PC-9 (cell line): ENCODE results near the gene NFIX. TPM values are rescaled to one million over a fixed set of nuclear protein-coding genes. Genes with fewer than 3 reads are reported as not detected.
A peak's percentile ranks its signal among the peaks of the same experiment; 100 is the strongest.
"Not testable (repeated sequence)": the region's sequence is repeated elsewhere in the genome, so short reads cannot be mapped to it uniquely, and the experiment has no call there.

Source experiments
- BruUV-seq: library from RNA; stranded (reverse); fragments of 400-500 nt; replicated peaks from 2 replicates; lab custom pipeline; 2021; lab: Mats Ljungman, UMichigan
- CTCF ChIA-PET: fragments of 300-600 bp; sonication (Branson Sonifier 250); formaldehyde crosslinking; loops from one replicate; lab custom pipeline; 2022; ENCODE audit warnings: antibody characterized with exemption; lab: Charles Lee
- POLR2A ChIA-PET: fragments of 300-600 bp; sonication (Branson Sonifier 250); formaldehyde crosslinking; loops from one replicate; lab custom pipeline; 2022; ENCODE audit warnings: antibody characterized with exemption; ENCODE audit not compliant: unreplicated experiment; lab: Charles Lee
- DNase-seq, 2 experiments: peaks; one replicate each; pipeline versions ENCODE4 v3.0.0 to v3.0.0-alpha.2; 2015 to 2022; ENCODE audit warnings: mixed read lengths in 1 of 2
- H2AFZ ChIP-seq: fragments of 200-600 bp; sonication (generic); 2 replicates; pipeline ENCODE4 v1.8.1; 2017; ENCODE audit warnings: antibody characterized with exemption
- H3F3A ChIP-seq: fragments of 200-600 bp; sonication (generic); 2 replicates; pipeline ENCODE4 v1.8.1; 2017; ENCODE audit warnings: antibody characterized with exemption, mild to moderate bottlenecking, low read depth; ENCODE audit not compliant: insufficient read depth
- H3K27ac ChIP-seq: fragments of 200-600 bp; sonication (generic); 2 replicates; pipeline ENCODE4 v1.6.1; 2016; ENCODE audit warnings: mixed run types
- H3K27me3 ChIP-seq: fragments of 200-600 bp; sonication (generic); 2 replicates; pipeline ENCODE4 v1.6.1; 2016; ENCODE audit warnings: low read depth, mixed run types; ENCODE audit not compliant: insufficient read depth
- H3K36me3 ChIP-seq: fragments of 200-600 bp; sonication (generic); 2 replicates; pipeline ENCODE4 v1.6.1; 2016; ENCODE audit warnings: low read depth, mixed run types
- H3K4me1 ChIP-seq: fragments of 200-600 bp; sonication (generic); replicated peaks from 2 replicates; pipeline ENCODE4 v1.6.1; 2016; ENCODE audit warnings: mixed run types; ENCODE audit not compliant: insufficient read depth
- H3K4me2 ChIP-seq: fragments of 200-600 bp; sonication (generic); 2 replicates; pipeline ENCODE4 v1.6.1; 2017; ENCODE audit warnings: mixed run types
- H3K4me3 ChIP-seq: fragments of 200-600 bp; sonication (generic); 2 replicates; pipeline ENCODE4 v1.6.1; 2016; ENCODE audit warnings: mixed run types
- H3K79me2 ChIP-seq: fragments of 200-600 bp; sonication (generic); 2 replicates; pipeline ENCODE4 v1.6.1; 2017; ENCODE audit warnings: low read depth, mixed run types
- H3K9me2 ChIP-seq: fragments of 200-600 bp; sonication (generic); 2 replicates; pipeline ENCODE4 v1.8.1; 2017; ENCODE audit warnings: mild to moderate bottlenecking; ENCODE audit not compliant: insufficient read depth
- H3K9me3 ChIP-seq: fragments of 200-600 bp; sonication (generic); 2 replicates; pipeline ENCODE4 v1.8.1; 2016; ENCODE audit warnings: low read depth; ENCODE audit not compliant: insufficient read depth
- H4K20me1 ChIP-seq: fragments of 200-600 bp; sonication (generic); 2 replicates; pipeline ENCODE4 v1.8.1; 2017; ENCODE audit not compliant: insufficient read depth
- EZH2 ChIP-seq: fragments of 200-600 bp; sonication (generic); IDR thresholded peaks from 2 replicates; pipeline ENCODE4 v1.8.0; 2017; ENCODE audit warnings: antibody characterized with exemption, low read depth
- intact Hi-C: fragments of 100-400 bp; cut with micrococcal nuclease; formaldehyde crosslinking; loops from one replicate; pipeline ENCODE4 v1.10.0; 2022; ENCODE audit not compliant: unreplicated experiment
- total RNA-seq: library from RNA; stranded (reverse); gene quantifications from 2 replicates; pipeline ENCODE4 v1.2.3, GENCODE V29; 2021
- TF ChIP-seq, protein P1 (sequence below): fragments of 200-600 bp; sonication (generic); conservative IDR thresholded peaks from 2 replicates; pipeline ENCODE4 v1.6.1; 2017; ENCODE audit warnings: mixed run types, antibody characterized with exemption, mild to moderate bottlenecking, moderate library complexity

The NFIX gene
- total RNA-seq, 1 experiment from 2014 or later = 24.2 TPM

DNA sequence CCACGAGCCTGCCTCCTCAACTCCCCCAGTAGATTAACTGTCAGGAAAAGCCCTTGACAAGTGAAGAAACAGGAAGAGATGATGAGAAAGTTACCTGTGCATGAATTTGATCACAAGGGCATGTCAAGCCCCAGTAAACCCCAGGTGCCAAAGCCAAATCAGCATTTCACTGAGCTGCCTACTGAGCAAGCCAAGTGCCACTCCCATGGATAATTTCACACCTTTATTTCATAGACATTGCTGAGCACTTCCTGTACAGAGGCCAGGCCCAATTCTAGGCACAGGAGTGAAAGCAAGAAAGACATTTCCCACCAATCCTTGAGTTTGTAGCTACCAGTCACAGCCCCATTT lies 40.7 kb upstream of the NFIX start:
- ChIA-PET POLR2A (interaction anchor here (0.6 to 0.7 kb wide), 2 partner anchors 8 to 57 kb away, joined by 4 read pairs; no protein-coding TSS in a partner anchor), CTCF (no interaction called here)
- H3K79me2 ChIP-seq = peaks cover 45% of the 10 kb centered on the region
- peak overlapping the region; percentile 95; the same call in 1 of the 2 replicates for H3K4me2 ChIP-seq
- intact Hi-C loops = no loop called here
- no peaks in the 10 kb centered on the region for H3K27me3 ChIP-seq
- H3K4me1 ChIP-seq = peaks cover 18% of the 10 kb centered on the region
- peak overlapping the region; percentile 14; the same call in 1 of the 2 replicates for H3K27ac ChIP-seq
- H3K36me3 ChIP-seq = 0 out of 2 replicates have a peak, but pooled peaks cover 17% of the 10 kb centered on the region
- no TSS peak for BruUV-seq
- H3K9me3 ChIP-seq = no peaks in the 10 kb centered on the region
- no peaks in the 10 kb centered on the region for H3K9me2 ChIP-seq
- H3F3A ChIP-seq = peaks cover 85% of the 10 kb centered on the region
- peaks cover 26% of the 10 kb centered on the region for H4K20me1 ChIP-seq
- TF ChIP-seq, protein P1, sequence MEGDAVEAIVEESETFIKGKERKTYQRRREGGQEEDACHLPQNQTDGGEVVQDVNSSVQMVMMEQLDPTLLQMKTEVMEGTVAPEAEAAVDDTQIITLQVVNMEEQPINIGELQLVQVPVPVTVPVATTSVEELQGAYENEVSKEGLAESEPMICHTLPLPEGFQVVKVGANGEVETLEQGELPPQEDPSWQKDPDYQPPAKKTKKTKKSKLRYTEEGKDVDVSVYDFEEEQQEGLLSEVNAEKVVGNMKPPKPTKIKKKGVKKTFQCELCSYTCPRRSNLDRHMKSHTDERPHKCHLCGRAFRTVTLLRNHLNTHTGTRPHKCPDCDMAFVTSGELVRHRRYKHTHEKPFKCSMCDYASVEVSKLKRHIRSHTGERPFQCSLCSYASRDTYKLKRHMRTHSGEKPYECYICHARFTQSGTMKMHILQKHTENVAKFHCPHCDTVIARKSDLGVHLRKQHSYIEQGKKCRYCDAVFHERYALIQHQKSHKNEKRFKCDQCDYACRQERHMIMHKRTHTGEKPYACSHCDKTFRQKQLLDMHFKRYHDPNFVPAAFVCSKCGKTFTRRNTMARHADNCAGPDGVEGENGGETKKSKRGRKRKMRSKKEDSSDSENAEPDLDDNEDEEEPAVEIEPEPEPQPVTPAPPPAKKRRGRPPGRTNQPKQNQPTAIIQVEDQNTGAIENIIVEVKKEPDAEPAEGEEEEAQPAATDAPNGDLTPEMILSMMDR = no peak
- TF ChIP-seq EZH2 = no peak
- no peak for DNase-seq
- no peak overlapping the region for H3K4me3 ChIP-seq
- H2AFZ ChIP-seq = no peak overlapping the region

DNA sequence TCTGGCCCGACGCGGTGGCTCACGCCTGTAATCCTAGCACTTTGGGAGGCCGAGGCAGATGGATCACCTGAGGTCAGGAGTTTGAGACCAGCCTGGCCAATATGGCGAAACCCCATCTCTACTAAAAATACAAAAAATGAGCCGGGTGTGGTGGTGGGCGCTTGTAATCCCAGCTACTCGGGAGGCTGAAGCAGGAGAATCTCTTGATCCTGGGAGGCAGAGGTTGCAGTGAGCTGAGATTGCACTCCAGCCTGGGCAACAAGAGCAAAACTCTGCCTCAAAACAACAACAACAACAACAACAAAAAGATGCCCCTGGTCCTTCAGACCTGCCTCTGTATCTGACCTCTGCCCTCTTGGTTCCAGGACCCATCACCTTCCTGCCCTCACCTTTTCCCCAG lies 39.7 kb upstream of the NFIX start:
- DNase-seq, CTCF ChIA-PET, H2AFZ ChIP-seq, H3K9me2 ChIP-seq, H3K36me3 ChIP-seq, BruUV-seq, H3K27me3 ChIP-seq, H3K9me3 ChIP-seq, intact Hi-C loops, POLR2A ChIA-PET: not testable (repeated sequence)
- Histone ChIP-seq H3F3A (peaks cover 75% of the 10 kb centered on the region), H3K4me1 (peaks cover 18% of the 10 kb centered on the region), H4K20me1 (peaks cover 23% of the 10 kb centered on the region), H3K79me2 (peaks cover 45% of the 10 kb centered on the region), H3K4me3 (peak overlapping the region; percentile 91), H3K27ac (peak overlapping the region; percentile 69; the same call in 1 of the 2 replicates), H3K4me2 (peak overlapping the region; percentile 95)

DNA sequence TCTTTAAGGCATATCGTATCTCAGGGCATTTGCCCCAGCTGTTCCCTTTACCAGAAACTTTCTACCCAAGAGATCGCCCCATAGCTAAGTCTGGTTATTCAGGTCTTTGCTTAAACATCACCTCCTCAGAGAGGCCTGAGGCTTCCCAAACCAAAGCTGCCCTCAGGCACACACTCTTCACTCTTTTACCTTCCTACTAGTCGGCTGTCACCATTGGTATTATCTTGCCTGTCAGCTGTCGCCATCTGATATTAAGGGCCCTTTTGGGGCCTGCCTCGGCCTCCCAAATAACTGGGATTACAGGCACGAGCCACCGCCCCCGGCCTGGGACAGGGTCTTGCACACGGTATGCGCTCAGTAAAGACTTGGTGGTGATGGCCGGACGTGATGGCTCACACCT lies 39.3 kb upstream of the NFIX start:
- Histone ChIP-seq H3K4me2 (peak overlapping the region; percentile 95), H2AFZ (peak overlapping the region; percentile 96; the same call in 1 of the 2 replicates), H4K20me1 (peaks cover 20% of the 10 kb centered on the region), H3K27me3 (no peaks in the 10 kb centered on the region), H3K4me1 (peaks cover 18% of the 10 kb centered on the region), H3F3A (peaks cover 71% of the 10 kb centered on the region), H3K27ac (peak overlapping the region; percentile 69), H3K9me3 (no peaks in the 10 kb centered on the region), H3K9me2 (no peaks in the 10 kb centered on the region), H3K36me3 (0 out of 2 replicates have a peak, but pooled peaks cover 10% of the 10 kb centered on the region), H3K79me2 (peaks cover 45% of the 10 kb centered on the region), H3K4me3 (peak overlapping the region; percentile 91)
- TF ChIP-seq, protein P1 = no peak
- no peak for TF ChIP-seq EZH2
- CTCF ChIA-PET = no interaction called here
- intact Hi-C loops = no loop called here
- DNase-seq = peak in 1 of 2 experiments; percentile 66
- POLR2A ChIA-PET = no interaction called here
- TSS peak; percentile 58 for BruUV-seq
